ENCODE results near the gene UAP1.

DNA sequence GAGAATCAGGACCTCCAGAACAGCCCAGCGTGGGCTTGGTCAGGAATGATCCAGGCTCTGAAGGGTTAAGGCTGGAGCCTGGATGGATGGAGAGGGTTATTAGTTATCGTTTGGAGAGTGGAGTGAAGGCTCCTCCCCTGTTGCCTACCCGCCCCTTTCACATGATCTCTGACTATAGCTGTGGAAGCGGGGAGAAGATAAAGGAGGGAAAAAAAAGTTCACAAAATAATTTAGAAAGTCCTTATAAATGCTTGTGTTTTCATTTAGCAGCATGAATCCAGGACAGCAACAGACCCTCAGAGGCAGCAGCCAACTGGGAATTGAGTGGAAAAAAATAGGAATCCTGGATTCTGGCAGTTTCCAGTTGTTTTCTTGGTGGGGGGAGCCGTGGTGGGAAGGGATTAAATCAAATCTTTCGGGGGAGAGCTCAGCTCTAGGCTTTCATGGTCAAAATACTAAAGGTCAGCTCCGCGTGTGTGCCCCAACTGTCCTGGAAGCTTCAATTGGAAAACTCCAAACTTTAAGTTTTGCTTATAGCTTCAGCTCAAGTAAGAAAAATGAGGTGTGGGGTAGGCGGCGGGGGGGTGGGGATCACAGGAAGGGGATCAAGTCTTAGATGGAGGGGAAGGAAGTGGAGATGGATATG, 70.1 kb downstream of the UAP1 start:
- TF ChIP-seq, protein P1, sequence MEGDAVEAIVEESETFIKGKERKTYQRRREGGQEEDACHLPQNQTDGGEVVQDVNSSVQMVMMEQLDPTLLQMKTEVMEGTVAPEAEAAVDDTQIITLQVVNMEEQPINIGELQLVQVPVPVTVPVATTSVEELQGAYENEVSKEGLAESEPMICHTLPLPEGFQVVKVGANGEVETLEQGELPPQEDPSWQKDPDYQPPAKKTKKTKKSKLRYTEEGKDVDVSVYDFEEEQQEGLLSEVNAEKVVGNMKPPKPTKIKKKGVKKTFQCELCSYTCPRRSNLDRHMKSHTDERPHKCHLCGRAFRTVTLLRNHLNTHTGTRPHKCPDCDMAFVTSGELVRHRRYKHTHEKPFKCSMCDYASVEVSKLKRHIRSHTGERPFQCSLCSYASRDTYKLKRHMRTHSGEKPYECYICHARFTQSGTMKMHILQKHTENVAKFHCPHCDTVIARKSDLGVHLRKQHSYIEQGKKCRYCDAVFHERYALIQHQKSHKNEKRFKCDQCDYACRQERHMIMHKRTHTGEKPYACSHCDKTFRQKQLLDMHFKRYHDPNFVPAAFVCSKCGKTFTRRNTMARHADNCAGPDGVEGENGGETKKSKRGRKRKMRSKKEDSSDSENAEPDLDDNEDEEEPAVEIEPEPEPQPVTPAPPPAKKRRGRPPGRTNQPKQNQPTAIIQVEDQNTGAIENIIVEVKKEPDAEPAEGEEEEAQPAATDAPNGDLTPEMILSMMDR (IDR thresholded peaks at IDR 0.05) = no peak
- no peak for TF ChIP-seq POLR2A (IDR thresholded peaks at IDR 0.05)
